Measurements from ENCODE around the gene HIPK1. TPM values are rescaled to one million over a fixed set of nuclear protein-coding genes. Genes with fewer than 3 reads are reported as not detected.

HIPK1 gene
- total RNA-seq, 1 experiment from 2014 or later, result 40.1 TPM

DNA sequence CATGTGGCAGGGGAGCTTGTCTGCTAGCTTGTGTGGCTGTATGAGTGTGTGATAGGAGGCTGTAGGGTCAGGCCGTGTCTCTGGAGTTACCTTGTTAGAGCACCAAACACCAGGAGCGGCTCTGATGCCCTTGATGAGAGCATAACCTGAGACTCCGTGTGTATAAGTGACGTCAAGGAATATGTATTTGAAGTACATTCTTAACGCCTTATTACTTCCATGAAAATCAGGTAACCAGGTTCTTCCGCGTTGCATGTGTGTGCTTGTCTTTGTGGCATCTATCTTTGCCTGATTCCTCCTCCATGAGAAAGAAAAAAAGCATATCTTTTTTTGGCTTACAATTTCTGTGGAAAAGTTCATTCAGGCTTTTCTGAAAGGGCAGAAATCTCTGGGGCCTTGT, 54.7 kb downstream of the HIPK1 start:
- POLR2A ChIA-PET, result no interaction called here
- H3K79me2 ChIP-seq (ENCODE audit: insufficient read depth, low read length), result no peaks in the 10 kb centered on the region
- no peaks in the 10 kb centered on the region for H4K20me1 ChIP-seq (ENCODE audit: insufficient read depth)
- intact Hi-C loops (cut with micrococcal nuclease), result no loop called here
- DNase-seq (ENCODE audit: low read depth, low spot score), result no peak
- no peaks in the 10 kb centered on the region for H3K9me3 ChIP-seq (ENCODE audit: control insufficient read depth in 1 of 2, insufficient read depth in 1 of 2, low read depth in 1 of 2, low read length in 2 of 2)
- no peak overlapping the region for H3K27ac ChIP-seq (ENCODE audit: low read depth, low read length)
- no peak for TF ChIP-seq YY1 (IDR thresholded peaks at IDR 0.05; ENCODE audit: extremely low read depth, insufficient replicate concordance, low read depth, low read length)
- TF ChIP-seq JUND (IDR thresholded peaks at IDR 0.05), result no peak
- no peak for TF ChIP-seq FOSL1 (IDR thresholded peaks at IDR 0.05; ENCODE audit: low read depth)
- TF ChIP-seq, protein P1, sequence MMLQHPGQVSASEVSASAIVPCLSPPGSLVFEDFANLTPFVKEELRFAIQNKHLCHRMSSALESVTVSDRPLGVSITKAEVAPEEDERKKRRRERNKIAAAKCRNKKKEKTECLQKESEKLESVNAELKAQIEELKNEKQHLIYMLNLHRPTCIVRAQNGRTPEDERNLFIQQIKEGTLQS (IDR thresholded peaks at IDR 0.05), result no peak
- TF ChIP-seq, protein P2, sequence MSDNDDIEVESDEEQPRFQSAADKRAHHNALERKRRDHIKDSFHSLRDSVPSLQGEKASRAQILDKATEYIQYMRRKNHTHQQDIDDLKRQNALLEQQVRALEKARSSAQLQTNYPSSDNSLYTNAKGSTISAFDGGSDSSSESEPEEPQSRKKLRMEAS (IDR thresholded peaks at IDR 0.05), result no peak
- TF ChIP-seq EZH2 (IDR thresholded peaks at IDR 0.05), result no peak
- TF ChIP-seq CEBPB (IDR thresholded peaks at IDR 0.05; ENCODE audit: low read depth), result no peak
- TF ChIP-seq CBX3 (IDR thresholded peaks at IDR 0.05; ENCODE audit: low read depth), result no peak
- TF ChIP-seq, protein P3, sequence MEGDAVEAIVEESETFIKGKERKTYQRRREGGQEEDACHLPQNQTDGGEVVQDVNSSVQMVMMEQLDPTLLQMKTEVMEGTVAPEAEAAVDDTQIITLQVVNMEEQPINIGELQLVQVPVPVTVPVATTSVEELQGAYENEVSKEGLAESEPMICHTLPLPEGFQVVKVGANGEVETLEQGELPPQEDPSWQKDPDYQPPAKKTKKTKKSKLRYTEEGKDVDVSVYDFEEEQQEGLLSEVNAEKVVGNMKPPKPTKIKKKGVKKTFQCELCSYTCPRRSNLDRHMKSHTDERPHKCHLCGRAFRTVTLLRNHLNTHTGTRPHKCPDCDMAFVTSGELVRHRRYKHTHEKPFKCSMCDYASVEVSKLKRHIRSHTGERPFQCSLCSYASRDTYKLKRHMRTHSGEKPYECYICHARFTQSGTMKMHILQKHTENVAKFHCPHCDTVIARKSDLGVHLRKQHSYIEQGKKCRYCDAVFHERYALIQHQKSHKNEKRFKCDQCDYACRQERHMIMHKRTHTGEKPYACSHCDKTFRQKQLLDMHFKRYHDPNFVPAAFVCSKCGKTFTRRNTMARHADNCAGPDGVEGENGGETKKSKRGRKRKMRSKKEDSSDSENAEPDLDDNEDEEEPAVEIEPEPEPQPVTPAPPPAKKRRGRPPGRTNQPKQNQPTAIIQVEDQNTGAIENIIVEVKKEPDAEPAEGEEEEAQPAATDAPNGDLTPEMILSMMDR (IDR thresholded peaks at IDR 0.05 in 2 of 3, conservative IDR thresholded peaks at IDR 0.05 in 1 of 3; ENCODE audit: borderline replicate concordance in 1 of 3, insufficient read depth in 1 of 3, low read depth in 2 of 3, low read length in 2 of 3), result no peak
- no peak for TF ChIP-seq POLR2A (IDR thresholded peaks at IDR 0.05; ENCODE audit: borderline replicate concordance, extremely low read depth, insufficient read depth, insufficient read length)
- no peak overlapping the region for H3K9ac ChIP-seq (ENCODE audit: low read length)
- H3K4me2 ChIP-seq (ENCODE audit: low read length), result no peak overlapping the region
- no TSS peak for BruUV-seq (replicated peaks)
- H3K27me3 ChIP-seq (ENCODE audit: insufficient read depth, low read length), result no peaks in the 10 kb centered on the region
- no peak for ATAC-seq
- H3K4me3 ChIP-seq (replicated peaks in 1 of 2; ENCODE audit: low read depth in 1 of 2, low read length in 2 of 2), result no peak overlapping the region
- no peaks in the 10 kb centered on the region for H3K36me3 ChIP-seq (ENCODE audit: control insufficient read depth in 1 of 2, insufficient read depth in 2 of 2, low read length in 2 of 2)
- CTCF ChIA-PET, result no interaction called here
- RAD21 ChIA-PET (ENCODE audit: low non-redundant PET in 1 of 2, low total read pairs in 2 of 2, uncharacterized antibody in 2 of 2, unreplicated experiment in 2 of 2), result no interaction called here
- peaks cover 5 to 6% of the 10 kb centered on the region in 2 experiments; a peak in 3 of 4 replicates for H3K4me1 ChIP-seq (ENCODE audit: control insufficient read depth in 1 of 2, insufficient read depth in 2 of 2, low read length in 2 of 2)
- no peaks in the 10 kb centered on the region for H3K9me2 ChIP-seq (ENCODE audit: insufficient read depth)
- no peak overlapping the region for H2AFZ ChIP-seq (ENCODE audit: low read depth, low read length, poor library complexity, severe bottlenecking)
